GM20431 (cell line): ENCODE measurements around the gene MLPH.

ENCODE experiments used
- in situ Hi-C: fragments of 300-500 bp; cut with MseI, MboI; formaldehyde crosslinking; loops from one replicate; pipeline ENCODE4 v1.15.0; 2020; ENCODE audit warnings: low sequenced_read_pairs; ENCODE audit not compliant: unreplicated experiment

MLPH gene

GRCh38 chr2:237535385-237536082, 48.5 kb downstream of the MLPH start:
- in situ Hi-C loops: no loop called here

GRCh38 chr2:237536083-237536415, 49.0 kb downstream of the MLPH start:
- in situ Hi-C loops: no loop called here

- in situ Hi-C loops: no loop called here
These were observed 49.6 kb downstream of the MLPH start for GRCh38 chr2:237536617-237537016.

- in situ Hi-C loops: no loop called here
These were observed 51.1 kb downstream of the MLPH start for GRCh38 chr2:237538001-237538720.

GRCh38 chr2:237538901-237539300, 51.9 kb downstream of the MLPH start:
- in situ Hi-C loops: no loop called here

- in situ Hi-C loops: no loop called here
These were observed 52.6 kb downstream of the MLPH start for GRCh38 chr2:237539681-237540080.

- in situ Hi-C loops: no loop called here
These were observed 53.2 kb downstream of the MLPH start for GRCh38 chr2:237540223-237540775.

- in situ Hi-C loops: no loop called here
These were observed 53.8 kb downstream of the MLPH start for GRCh38 chr2:237540823-237541222.

- in situ Hi-C loops: no loop called here
These were observed 54.2 kb downstream of the MLPH start for GRCh38 chr2:237541243-237541642.

- in situ Hi-C loops: no loop called here
These were observed 55.1 kb downstream of the MLPH start for GRCh38 chr2:237542001-237542704.

GRCh38 chr2:237546040-237546875, 59.2 kb downstream of the MLPH start:
- in situ Hi-C loops: no loop called here

- in situ Hi-C loops: no loop called here
These were observed 59.9 kb downstream of the MLPH start for GRCh38 chr2:237546876-237547395.

- in situ Hi-C loops: no loop called here
These were observed 60.9 kb downstream of the MLPH start for GRCh38 chr2:237547841-237548416.

- in situ Hi-C loops: no loop called here
These were observed 62.2 kb downstream of the MLPH start for GRCh38 chr2:237549216-237549615.

- in situ Hi-C loops: no loop called here
These were observed 62.8 kb downstream of the MLPH start for GRCh38 chr2:237549643-237550415.

- in situ Hi-C loops: no loop called here
These were observed 64.1 kb downstream of the MLPH start for GRCh38 chr2:237551071-237551574.

GRCh38 chr2:237552908-237553307, 65.9 kb downstream of the MLPH start:
- in situ Hi-C loops: no loop called here

- in situ Hi-C loops: no loop called here
These were observed 66.9 kb downstream of the MLPH start for GRCh38 chr2:237553948-237554347.

- in situ Hi-C loops: no loop called here
These were observed 68.5 kb downstream of the MLPH start for GRCh38 chr2:237555560-237555959.
